HG03521 (cell line): Measurements from ENCODE around the gene CP.
"Not testable (repeated sequence)": the region's sequence is repeated elsewhere in the genome, so short reads cannot be mapped to it uniquely, and the experiment has no call there.

Experiments
- ATAC-seq: cut with Tn5 transposase; IDR thresholded peaks from one replicate; pipeline ENCODE4 v1.9.1; 2021; ENCODE audit warnings: mild to moderate bottlenecking, moderate library complexity; ENCODE audit not compliant: unreplicated experiment

The CP gene

GRCh38 chr3:149231871-149232270, 10.2 kb upstream of the CP start:
- ATAC-seq, result no peak

GRCh38 chr3:149227591-149228268, 6.1 kb upstream of the CP start:
- no peak for ATAC-seq

GRCh38 chr3:149226776-149227175, 5.1 kb upstream of the CP start:
- ATAC-seq, result no peak

- peak; percentile 94 for ATAC-seq
Measured at GRCh38 chr3:149224736-149225594, 3.3 kb upstream of the CP start.

GRCh38 chr3:149223461-149223820, 1.8 kb upstream of the CP start:
- no peak for ATAC-seq

DNA sequence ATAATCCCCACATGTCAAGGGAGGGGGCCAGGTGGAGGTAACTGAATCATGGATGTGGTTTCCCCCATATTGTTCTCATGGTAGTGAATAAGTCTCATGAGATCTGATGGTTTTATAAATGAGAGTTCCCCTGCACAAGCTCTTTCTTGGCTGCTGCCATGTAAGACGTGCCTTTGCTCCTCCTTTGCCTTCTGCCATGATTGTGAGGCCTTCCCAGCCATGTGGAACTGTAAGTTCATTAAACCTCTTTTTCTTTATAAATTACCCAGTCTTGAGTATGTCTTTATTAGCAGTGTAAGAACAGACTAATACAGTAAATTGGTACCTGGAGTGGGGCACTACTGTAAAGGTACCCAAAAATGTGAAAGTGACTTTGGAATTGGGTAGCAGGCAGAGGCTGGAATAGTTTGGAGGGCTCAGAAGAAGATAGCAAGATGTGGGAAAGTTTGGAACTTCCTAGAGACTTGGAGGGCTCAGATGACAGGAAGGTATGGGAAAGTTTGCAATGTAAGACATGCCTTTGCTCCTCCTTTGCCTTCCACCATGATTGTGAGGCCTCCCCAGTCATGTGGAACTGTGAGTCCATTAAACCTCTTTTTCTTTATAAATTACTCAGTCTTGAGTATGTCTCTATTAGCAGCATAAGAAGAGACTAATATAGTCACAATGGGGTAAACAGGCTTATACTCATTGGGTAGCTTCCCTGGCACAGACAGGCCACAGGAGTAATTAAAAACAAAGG, 2.1 kb downstream of the CP start:
- not testable (repeated sequence) for ATAC-seq

- ATAC-seq, result no peak
Measured at GRCh38 chr3:149217347-149217746, 4.3 kb downstream of the CP start.

DNA sequence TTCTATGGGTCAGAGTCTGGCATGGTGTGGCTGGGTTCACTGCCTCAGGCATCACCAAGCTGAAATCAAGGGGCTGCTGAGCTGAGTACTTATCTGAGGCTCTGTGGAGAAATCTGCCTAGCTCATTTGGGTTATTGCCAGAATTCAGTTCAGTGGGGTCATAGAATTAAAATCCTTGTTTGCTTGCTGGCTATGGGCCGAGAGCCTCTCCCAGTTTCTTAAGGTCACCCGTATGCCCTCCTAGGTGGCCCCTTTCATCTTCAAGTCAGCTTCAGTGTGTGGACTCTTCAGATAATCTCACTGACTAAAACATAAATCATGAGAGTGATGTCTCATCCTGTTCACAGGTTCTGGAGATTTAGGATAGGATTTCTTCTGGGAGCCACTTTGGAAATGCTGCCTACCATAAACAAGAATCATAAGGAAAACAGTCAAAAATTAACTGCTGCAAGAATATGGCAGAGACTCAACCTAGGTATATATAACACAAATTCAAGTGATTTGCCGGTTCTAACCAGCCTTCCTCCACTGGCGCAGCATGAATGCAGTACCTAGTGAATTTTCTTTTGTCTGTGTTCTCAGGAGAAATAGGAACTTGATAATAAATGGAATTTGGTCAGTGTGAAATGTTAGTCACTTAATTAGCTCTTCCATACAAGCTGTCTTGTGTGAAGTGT, 5.3 kb downstream of the CP start:
- no peak for ATAC-seq

DNA sequence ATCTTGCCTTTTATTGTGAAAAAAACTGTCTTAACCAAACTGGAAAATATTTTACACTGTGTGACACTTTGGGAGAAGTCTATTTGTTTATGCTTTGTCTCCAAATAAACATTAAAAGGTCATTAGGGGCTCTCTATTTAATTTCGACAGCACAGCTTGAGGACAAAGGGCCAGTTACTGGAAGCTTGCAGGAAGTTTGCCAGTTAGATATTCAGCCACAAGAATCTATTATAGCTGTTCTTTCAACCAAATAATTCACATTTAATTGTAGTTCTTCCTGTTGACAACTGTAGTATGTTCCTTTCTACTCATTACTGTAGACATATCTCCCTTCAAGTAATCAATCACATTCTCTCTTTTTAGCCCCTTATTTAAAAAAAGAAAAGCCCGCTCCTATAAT, 6.1 kb downstream of the CP start:
- no peak for ATAC-seq

DNA sequence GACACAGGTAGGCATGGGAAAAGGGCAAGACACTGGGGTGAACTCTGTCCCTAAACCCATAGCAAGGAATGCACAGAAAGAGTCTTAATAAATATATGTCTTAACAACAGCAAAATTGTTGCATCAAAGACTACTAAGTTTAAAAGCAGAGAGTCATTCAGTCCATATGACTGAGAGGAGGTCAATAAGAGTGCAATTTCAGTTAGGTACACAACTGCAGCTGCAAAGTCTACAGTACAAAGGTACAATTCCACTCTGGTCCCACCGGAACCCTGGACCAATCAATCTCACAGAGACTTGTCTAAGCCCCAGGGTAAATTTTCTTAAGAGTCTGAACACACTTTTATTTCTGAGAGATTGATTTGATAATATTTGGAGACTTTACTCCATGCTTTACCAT, 6.9 kb downstream of the CP start:
- no peak for ATAC-seq

GRCh38 chr3:149212386-149212785, 9.2 kb downstream of the CP start:
- no peak for ATAC-seq

DNA sequence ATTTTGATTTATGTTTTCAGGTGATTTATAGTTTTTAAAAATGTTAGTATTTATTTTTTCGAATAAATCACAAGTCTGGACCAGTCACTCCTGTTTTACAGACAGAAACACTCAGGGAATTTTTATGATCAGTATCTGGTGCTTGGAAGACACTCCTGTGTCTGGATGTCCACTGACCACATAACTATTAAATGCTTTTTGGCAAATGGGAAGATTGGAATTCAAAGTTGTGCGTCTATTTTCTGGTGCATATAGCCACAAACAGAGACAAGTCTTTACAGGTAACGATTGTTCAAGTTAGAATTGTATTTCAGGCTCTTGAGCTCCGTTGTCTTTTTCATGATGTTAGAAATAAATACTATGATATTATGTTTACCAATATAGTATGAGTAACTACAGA, 12.2 kb downstream of the CP start:
- ATAC-seq, result no peak

DNA sequence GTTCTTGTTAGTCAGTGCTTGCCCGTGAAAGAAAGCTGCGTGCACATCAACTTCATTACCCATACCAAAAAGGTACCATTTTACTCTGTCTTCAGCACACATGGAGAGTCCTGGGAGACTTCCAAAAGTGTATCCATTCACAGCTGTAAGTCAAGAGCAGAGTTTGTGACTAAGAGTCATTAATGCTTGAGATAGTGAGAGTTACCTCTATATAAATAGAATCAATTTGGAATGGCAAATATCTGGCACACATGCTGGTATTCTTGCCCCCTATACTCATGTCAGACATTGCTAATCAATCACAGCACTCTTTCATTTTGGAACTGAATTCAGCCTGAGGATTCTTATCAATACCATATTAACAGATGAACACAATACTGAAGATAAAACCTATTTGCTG, 14.2 kb downstream of the CP start:
- no peak for ATAC-seq

DNA sequence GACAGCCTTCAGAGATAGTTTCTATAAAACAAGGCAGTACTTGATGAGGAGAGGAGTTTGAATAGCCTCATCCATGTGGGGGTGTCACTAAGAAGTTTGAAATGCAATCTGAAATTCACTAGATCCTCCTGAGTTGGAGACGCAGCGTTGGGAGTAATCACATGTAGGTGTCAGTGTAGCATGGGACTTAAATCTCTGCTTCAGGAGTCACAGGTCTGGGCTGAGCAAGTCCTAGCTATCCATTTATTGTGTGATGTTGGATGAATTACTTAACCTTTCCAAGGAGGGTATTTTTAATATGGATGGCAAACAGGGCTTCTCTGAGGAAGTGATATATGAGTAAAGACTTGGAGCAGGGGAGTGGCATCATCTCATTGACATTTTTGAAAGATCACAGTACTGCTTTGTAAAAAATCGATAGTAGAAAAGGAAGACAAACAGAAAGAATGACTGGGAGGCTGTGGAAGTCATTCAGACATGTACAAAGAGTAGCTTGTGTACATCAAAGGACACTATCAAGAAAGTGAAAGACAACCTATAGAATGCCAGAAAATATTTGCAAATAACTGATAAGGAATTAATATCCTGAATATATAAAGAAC, 17.1 kb downstream of the CP start:
- ATAC-seq, result no peak

DNA sequence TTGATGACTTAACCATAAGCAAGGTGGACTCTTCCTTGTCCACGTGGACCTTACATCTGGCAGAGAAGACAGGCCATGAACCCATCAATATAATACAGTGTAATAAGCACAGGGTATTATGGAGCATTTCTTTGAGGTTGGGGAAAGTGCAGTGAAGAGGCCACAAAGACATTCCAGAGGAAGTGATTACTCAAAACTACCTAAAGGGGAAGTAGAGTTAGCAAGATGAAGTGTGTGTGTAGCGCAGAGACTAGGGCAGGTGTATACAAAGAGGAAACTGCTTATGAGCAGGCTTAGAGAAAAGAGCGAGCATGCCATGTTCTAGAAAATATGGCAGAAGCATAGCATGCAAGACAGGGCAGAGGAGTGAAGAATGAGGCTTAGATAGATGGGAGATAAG, 17.9 kb downstream of the CP start:
- peak; percentile 87 for ATAC-seq

DNA sequence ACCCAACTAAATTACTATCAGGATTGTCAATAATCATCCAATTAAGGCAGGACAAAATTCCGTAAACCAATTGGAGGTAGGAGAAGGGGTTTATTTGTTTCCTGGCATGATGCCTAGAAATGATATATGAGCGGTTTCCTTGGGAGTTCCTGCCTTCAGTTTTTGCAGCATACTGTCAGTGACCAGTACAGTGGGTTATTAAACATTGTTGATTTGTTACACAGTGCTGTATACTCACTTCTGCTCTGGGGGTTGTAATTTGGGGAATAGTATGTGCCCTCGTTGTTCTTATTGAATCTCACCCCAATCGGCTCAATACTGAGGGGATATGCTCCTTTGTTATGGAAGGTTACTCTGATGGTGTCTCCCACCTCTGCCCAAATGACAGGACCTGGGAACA, 22.2 kb downstream of the CP start:
- no peak for ATAC-seq

DNA sequence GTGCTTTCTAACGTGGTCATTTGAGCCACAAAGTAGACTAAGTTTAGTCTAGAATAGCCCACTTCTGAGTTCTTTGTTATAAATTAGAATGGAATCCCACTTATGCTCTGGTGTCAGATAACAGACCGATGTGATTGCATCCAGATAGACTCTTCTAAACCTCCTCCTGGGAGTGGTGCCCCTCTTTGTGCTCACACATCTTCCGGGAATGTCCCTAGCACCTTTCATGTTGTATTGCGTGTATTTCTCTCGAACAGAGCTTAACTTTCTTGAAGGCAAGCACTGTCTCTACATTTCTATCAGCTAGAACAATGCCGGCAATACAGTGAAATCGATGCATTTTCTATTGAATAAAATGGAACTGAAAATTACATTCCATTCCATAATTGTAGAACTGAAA, 23.0 kb downstream of the CP start:
- ATAC-seq, result no peak

GRCh38 chr3:149197669-149198068, 24.0 kb downstream of the CP start:
- ATAC-seq, result no peak

- not testable (repeated sequence) for ATAC-seq
Measured at GRCh38 chr3:149196805-149197592, 24.6 kb downstream of the CP start.

DNA sequence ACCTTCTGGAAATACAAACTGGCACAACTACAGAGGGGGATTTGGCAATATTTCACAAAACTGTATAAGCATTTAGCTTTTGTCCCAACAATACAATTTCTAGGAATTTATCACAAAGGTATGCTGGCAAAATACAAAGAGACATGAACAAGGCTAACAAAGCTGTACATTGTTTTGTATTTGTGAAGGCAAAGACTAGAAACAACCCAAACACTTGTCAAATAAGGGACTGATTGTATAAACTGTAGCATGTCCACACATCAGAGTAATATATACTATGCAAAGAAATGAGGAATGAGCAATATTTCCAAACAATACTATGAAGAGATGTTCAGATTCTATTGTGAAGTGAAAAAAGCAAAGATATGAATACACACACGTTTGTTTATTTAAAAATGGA, 26.4 kb downstream of the CP start:
- ATAC-seq, result no peak
